Neural cell (in vitro differentiated cells): ENCODE results near the gene ECE1.

Source experiments
- CTCF ChIP-seq: fragments of 450-650 bp; IDR thresholded peaks from 2 replicates; pipeline ENCODE4 v1.5.1; 2014; ENCODE audit warnings: antibody characterized with exemption, mild to moderate bottlenecking, moderate library complexity; ENCODE audit not compliant: poor library complexity, severe bottlenecking
- TAF1 ChIP-seq: IDR thresholded peaks from 2 replicates; pipeline ENCODE4 v1.6.1; 2012; ENCODE audit warnings: low read depth

GRCh38 chr1:21219674-21220073 is 70.6 kb downstream of the ECE1 start:
- TF ChIP-seq CTCF (no peak), TAF1 (no peak)
